IPS DF 19.7 (cell line): Measurements from ENCODE around the gene FBLN1.
A peak's percentile ranks its signal among the peaks of the same experiment; 100 is the strongest.
"Not testable (repeated sequence)": the region's sequence is repeated elsewhere in the genome, so short reads cannot be mapped to it uniquely, and the experiment has no call there.

ENCODE experiments used
- DNase-seq: peaks from one replicate; pipeline ENCODE4 v3.0.0-alpha.2; 2013; ENCODE audit warnings: low read depth, low spot score

Gene FBLN1

GRCh38 chr22:45602004-45602733 is 99.5 kb downstream of the FBLN1 start:
- DNase-seq: no peak

- DNase-seq: peak; percentile 74
These were observed 100.3 kb downstream of the FBLN1 start for GRCh38 chr22:45602824-45603595.

GRCh38 chr22:45603619-45604018 is 100.9 kb downstream of the FBLN1 start:
- DNase-seq: no peak

GRCh38 chr22:45608045-45608444 is 105.4 kb downstream of the FBLN1 start:
- not testable (repeated sequence) for DNase-seq

- no peak for DNase-seq
These were observed 106.1 kb downstream of the FBLN1 start for GRCh38 chr22:45608763-45609180.

GRCh38 chr22:45612451-45612901 is 109.8 kb downstream of the FBLN1 start:
- DNase-seq: no peak

GRCh38 chr22:45612940-45613339 is 110.3 kb downstream of the FBLN1 start:
- DNase-seq: no peak

GRCh38 chr22:45615364-45615763 is 112.7 kb downstream of the FBLN1 start:
- no peak for DNase-seq

- DNase-seq: no peak
These were observed 113.7 kb downstream of the FBLN1 start for GRCh38 chr22:45616432-45616831.

GRCh38 chr22:45617948-45618347 is 115.3 kb downstream of the FBLN1 start:
- DNase-seq: no peak

GRCh38 chr22:45620706-45621105 is 118.0 kb downstream of the FBLN1 start:
- DNase-seq: no peak

- DNase-seq: no peak
These were observed 119.3 kb downstream of the FBLN1 start for GRCh38 chr22:45621836-45622600.

- not testable (repeated sequence) for DNase-seq
These were observed 120.9 kb downstream of the FBLN1 start for GRCh38 chr22:45623464-45624145.

- DNase-seq: no peak
These were observed 123.5 kb downstream of the FBLN1 start for GRCh38 chr22:45626198-45626651.

- DNase-seq: no peak
These were observed 125.0 kb downstream of the FBLN1 start for GRCh38 chr22:45627489-45628233.

GRCh38 chr22:45628515-45628914 is 125.8 kb downstream of the FBLN1 start:
- no peak for DNase-seq

- no peak for DNase-seq
These were observed 126.9 kb downstream of the FBLN1 start for GRCh38 chr22:45629469-45630089.

GRCh38 chr22:45630436-45630835 is 127.8 kb downstream of the FBLN1 start:
- DNase-seq: no peak

- DNase-seq: no peak
These were observed 128.6 kb downstream of the FBLN1 start for GRCh38 chr22:45631140-45631840.

GRCh38 chr22:45631841-45632238 is 129.2 kb downstream of the FBLN1 start:
- DNase-seq: no peak
